Measurements from ENCODE around the gene ADGRL3. TPM values are rescaled to one million over a fixed set of nuclear protein-coding genes. Genes with fewer than 3 reads are reported as not detected.
A peak's percentile ranks its signal among the peaks of the same experiment; 100 is the strongest.

The ADGRL3 gene
- total RNA-seq, 1 donor from 2014 or later = 0.12 TPM

DNA sequence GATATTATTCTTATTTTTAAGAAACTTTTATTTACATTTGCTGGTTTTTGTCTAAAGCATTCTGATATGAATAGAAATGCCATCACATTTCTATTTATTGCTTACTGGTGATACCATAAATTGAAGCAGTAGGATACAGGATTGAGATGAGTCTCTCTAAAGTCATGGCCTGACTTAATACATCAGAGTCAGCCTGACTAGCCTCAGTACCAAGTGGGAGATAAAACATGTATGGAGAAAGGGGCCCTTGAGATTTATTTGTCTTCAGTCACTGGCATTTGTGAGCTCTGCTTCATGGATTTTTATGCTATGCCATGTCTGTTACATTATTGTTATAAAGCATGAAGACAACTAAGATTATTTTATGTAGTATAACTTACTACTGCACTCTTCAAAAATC, 465.5 kb downstream of the ADGRL3 start:
- H3K4me3 ChIP-seq (ENCODE audit: low read depth, low read length) = no peak overlapping the region
- TF ChIP-seq CTCF (conservative IDR thresholded peaks at IDR 0.05; ENCODE audit: low read depth, low read length) = no peak
- no peak for DNase-seq (ENCODE audit: low read depth)

DNA sequence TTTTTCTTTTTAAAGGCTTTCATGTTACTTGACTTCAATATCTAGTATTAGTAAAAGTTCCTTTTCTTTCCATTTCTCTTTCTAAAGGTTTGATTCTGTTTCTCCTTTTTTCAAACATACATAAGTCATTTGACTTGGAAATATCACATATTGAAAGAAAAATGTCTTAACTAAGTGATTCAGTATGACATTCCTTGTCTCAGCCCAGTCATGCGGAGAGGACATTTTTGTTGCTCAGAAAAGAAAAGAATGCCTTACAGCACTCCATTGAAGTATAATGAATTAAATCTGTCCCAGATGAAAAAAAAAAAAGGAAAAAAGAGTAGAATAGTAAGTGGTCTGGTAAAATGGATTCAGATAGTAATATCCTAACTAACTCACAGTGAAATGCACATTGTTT, 466.1 kb downstream of the ADGRL3 start:
- H3K4me3 ChIP-seq (ENCODE audit: low read depth, low read length) = no peak overlapping the region
- peak; percentile 10 for DNase-seq (ENCODE audit: low read depth)

GRCh38 chr4:61671599-61671998, 471.5 kb downstream of the ADGRL3 start:
- H3K4me3 ChIP-seq (ENCODE audit: low read depth, low read length) = no peak overlapping the region
- TF ChIP-seq CTCF (conservative IDR thresholded peaks at IDR 0.05; ENCODE audit: low read depth, low read length) = no peak
- no peak for DNase-seq (ENCODE audit: low read depth)

More for the DNA sequence above, 466.1 kb downstream of the ADGRL3 start:
- no peak for TF ChIP-seq CTCF (conservative IDR thresholded peaks at IDR 0.05; ENCODE audit: low read depth, low read length)

DNA sequence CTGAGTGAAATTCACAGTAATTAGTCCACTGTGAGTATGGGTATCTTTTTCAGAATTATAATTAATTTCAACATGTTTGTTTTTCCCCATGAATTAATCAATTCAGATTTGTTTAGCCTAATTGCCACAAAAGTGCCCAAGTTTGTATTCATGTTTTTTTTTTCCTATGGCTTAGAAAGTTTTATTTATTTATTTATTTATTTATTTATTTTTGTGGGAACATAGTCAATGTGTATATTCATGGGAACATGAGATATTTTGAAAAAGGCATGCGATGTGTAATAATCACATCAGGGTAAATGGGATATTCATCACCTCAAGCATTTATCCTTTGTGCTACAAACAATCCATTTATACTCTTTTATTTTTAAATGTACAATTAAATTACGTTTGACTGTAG, 475.3 kb downstream of the ADGRL3 start:
- TF ChIP-seq CTCF (conservative IDR thresholded peaks at IDR 0.05; ENCODE audit: low read depth, low read length) = no peak

DNA sequence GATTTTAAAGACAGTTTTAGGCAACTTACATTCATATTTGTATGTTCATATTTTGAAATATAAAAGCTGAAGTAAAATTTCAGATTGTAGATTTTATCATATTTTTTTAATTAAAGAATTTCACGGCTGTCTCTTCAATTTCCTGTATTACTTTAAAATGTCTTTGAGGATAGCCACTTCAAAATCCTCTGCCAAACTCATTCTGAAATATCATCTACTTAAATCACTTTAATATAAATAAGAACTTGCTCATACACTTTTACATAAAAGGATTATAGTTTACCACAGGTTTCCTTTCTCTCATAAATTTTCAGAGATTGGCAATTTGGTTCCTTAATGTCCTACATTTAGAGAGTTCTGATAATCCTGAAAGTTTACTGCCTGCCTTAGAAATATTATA, 478.2 kb downstream of the ADGRL3 start:
- DNase-seq (ENCODE audit: low read depth) = no peak
- no peak for TF ChIP-seq CTCF (conservative IDR thresholded peaks at IDR 0.05; ENCODE audit: low read depth, low read length)
- no peak overlapping the region for H3K4me3 ChIP-seq (ENCODE audit: low read depth, low read length)

More for the DNA sequence above, 475.3 kb downstream of the ADGRL3 start:
- DNase-seq (ENCODE audit: low read depth) = no peak
- H3K4me3 ChIP-seq (ENCODE audit: low read depth, low read length) = no peak overlapping the region

- DNase-seq (ENCODE audit: low read depth) = no peak
- TF ChIP-seq CTCF (conservative IDR thresholded peaks at IDR 0.05; ENCODE audit: low read depth, low read length) = no peak
- no peak overlapping the region for H3K4me3 ChIP-seq (ENCODE audit: low read depth, low read length)
Measured at GRCh38 chr4:61693520-61693919, 493.4 kb downstream of the ADGRL3 start.

DNA sequence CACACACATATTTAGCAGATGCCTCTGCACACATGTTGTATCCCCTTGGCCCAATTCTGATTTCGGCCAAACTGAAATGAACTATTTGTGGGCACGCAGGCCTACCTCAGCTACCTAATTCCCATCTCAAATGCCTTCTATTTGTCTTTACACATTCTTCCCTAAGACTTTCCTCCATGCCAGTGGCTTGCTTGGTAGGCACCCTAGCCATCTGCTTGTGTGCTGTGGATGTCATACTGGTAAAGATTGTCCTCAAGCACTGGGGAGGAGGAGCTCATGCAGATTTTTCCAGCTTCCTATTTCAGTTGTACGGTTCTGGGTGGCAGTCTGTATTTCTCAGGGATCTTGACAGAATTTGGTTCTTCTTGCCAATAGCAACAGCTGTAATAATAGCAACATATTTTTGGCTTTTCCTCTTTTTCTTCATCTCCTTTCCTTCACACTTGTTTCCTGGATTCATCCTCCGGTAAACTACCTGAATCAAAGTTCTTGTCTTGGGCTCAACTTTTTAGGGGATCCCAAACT, 514.3 kb downstream of the ADGRL3 start:
- TF ChIP-seq CTCF (conservative IDR thresholded peaks at IDR 0.05; ENCODE audit: low read depth, low read length) = no peak
- H3K4me3 ChIP-seq (ENCODE audit: low read depth, low read length) = no peak overlapping the region
- no peak for DNase-seq (ENCODE audit: low read depth)

Data from epithelial cell of proximal tubule (primary cell).